ENCODE measurements around the gene CPLX1. TPM values are rescaled to one million over a fixed set of nuclear protein-coding genes. Genes with fewer than 3 reads are reported as not detected.

Gene CPLX1
- total RNA-seq, 6 experiments from 2014 or later: 0.12 to 0.32 (median 0.20) TPM; not detected in 1

GRCh38 chr4:832108-832507, 6.2 kb upstream of the CPLX1 start:
- Mint-ChIP-seq H3K36me3 (ENCODE audit: low read depth) (peaks cover 2% of the 10 kb centered on the region; the same call in 1 of the 2 replicates), H3K4me1 (ENCODE audit: low read depth) (no peaks in the 10 kb centered on the region), H3K9me3 (peaks cover 15% of the 10 kb centered on the region), H3K27ac (no peak overlapping the region), H3K4me3 (no peak overlapping the region), H3K27me3 (ENCODE audit: insufficient read depth) (peaks cover 17% of the 10 kb centered on the region)
- no peak for DNase-seq
- TF ChIP-seq CTCF (IDR thresholded peaks at IDR 0.05): no peak

- Mint-ChIP-seq H3K9me3 (peaks cover 13% of the 10 kb centered on the region), H3K27me3 (ENCODE audit: insufficient read depth) (peaks cover 17% of the 10 kb centered on the region), H3K27ac (no peak overlapping the region), H3K4me3 (no peak overlapping the region), H3K4me1 (ENCODE audit: low read depth) (no peaks in the 10 kb centered on the region), H3K36me3 (ENCODE audit: low read depth) (no peaks in the 10 kb centered on the region)
- no peak for TF ChIP-seq CTCF (IDR thresholded peaks at IDR 0.05)
- no peak for DNase-seq
Observed at GRCh38 chr4:831483-831805, 5.5 kb upstream of the CPLX1 start.

- DNase-seq: no peak
- Mint-ChIP-seq H3K4me1 (ENCODE audit: low read depth) (no peaks in the 10 kb centered on the region), H3K27ac (no peak overlapping the region), H3K36me3 (ENCODE audit: low read depth) (no peaks in the 10 kb centered on the region), H3K9me3 (peaks cover 7% of the 10 kb centered on the region), H3K27me3 (ENCODE audit: insufficient read depth) (peaks cover 17% of the 10 kb centered on the region), H3K4me3 (no peak overlapping the region)
- no peak for TF ChIP-seq CTCF (IDR thresholded peaks at IDR 0.05)
Observed at GRCh38 chr4:830601-831482, 4.9 kb upstream of the CPLX1 start.

GRCh38 chr4:829761-830600, 4.1 kb upstream of the CPLX1 start:
- Mint-ChIP-seq H3K36me3 (ENCODE audit: low read depth) (no peaks in the 10 kb centered on the region), H3K9me3 (peaks cover 5% of the 10 kb centered on the region), H3K27ac (no peak overlapping the region), H3K4me1 (ENCODE audit: low read depth) (no peaks in the 10 kb centered on the region), H3K4me3 (no peak overlapping the region), H3K27me3 (ENCODE audit: insufficient read depth) (peaks cover 17% of the 10 kb centered on the region)
- no peak for DNase-seq
- no peak for TF ChIP-seq CTCF (IDR thresholded peaks at IDR 0.05)

- H3K27ac Mint-ChIP-seq: no peak overlapping the region
- no peak overlapping the region for H3K4me3 Mint-ChIP-seq
- H3K9me3 Mint-ChIP-seq: peaks cover 5% of the 10 kb centered on the region
- no peaks in the 10 kb centered on the region for H3K4me1 Mint-ChIP-seq (ENCODE audit: low read depth)
- peaks cover 20% of the 10 kb centered on the region for H3K27me3 Mint-ChIP-seq (ENCODE audit: insufficient read depth)
- no peak for TF ChIP-seq CTCF (IDR thresholded peaks at IDR 0.05)
- no peak for DNase-seq
- H3K36me3 Mint-ChIP-seq (ENCODE audit: low read depth): no peaks in the 10 kb centered on the region
Observed at GRCh38 chr4:829291-829690, 3.4 kb upstream of the CPLX1 start.

All from HFFc6 (cell line).